HepG2 (cell line): ENCODE results near the gene CYB5A. TPM values are rescaled to one million over a fixed set of nuclear protein-coding genes. Genes with fewer than 3 reads are reported as not detected.
A peak's percentile ranks its signal among the peaks of the same experiment; 100 is the strongest.

ENCODE experiments used
- EHMT2 ChIP-seq: fragments of 200-600 bp; sonication (generic); IDR thresholded peaks from 2 replicates; pipeline ENCODE4 v1.7.0; 2017; ENCODE audit warnings: antibody characterized with exemption, low read depth, low read length, borderline replicate concordance
- HMGXB4 ChIP-seq, 2 experiments: sonication (generic) in 1 of 2; formaldehyde crosslinking in 1 of 2; IDR thresholded peaks; 2 replicates each; pipeline versions ENCODE4 v1.4.0 to v1.6.1; 2018 to 2020; ENCODE audit warnings: missing genetic modification reagents in 2 of 2, borderline replicate concordance in 1 of 2, low read depth in 1 of 2, mild to moderate bottlenecking in 1 of 2, missing biosample characterization in 1 of 2
- IKZF4 ChIP-seq: sonication (generic); formaldehyde crosslinking; IDR thresholded peaks from 2 replicates; pipeline ENCODE4 v1.5.1; 2020; ENCODE audit warnings: borderline replicate concordance, mild to moderate bottlenecking, low read depth, missing genetic modification reagents; ENCODE audit errors: not compliant biosample characterization
- LCORL ChIP-seq, 2 experiments: fragments of 450-650 bp in 1 of 2; sonication (generic) in 1 of 2; formaldehyde crosslinking in 1 of 2; IDR thresholded peaks; 2 replicates each; pipeline versions ENCODE4 v1.5.0 to v1.6.1; 2017 to 2020; ENCODE audit warnings: antibody characterized with exemption in 1 of 2, missing genetic modification reagents in 1 of 2
- NKX3-1 ChIP-seq: sonication (generic); formaldehyde crosslinking; IDR thresholded peaks from 2 replicates; pipeline ENCODE4 v1.5.0; 2020; ENCODE audit warnings: missing genetic modification reagents
- SOX13 ChIP-seq, 3 experiments: fragments of 450-650 bp in 1 of 3; sonication (generic) in 1 of 3; formaldehyde crosslinking in 1 of 3; IDR thresholded peaks in 2 of 3; conservative IDR thresholded peaks in 1 of 3; 2 replicates each; pipeline versions ENCODE4 v1.5.0 to v1.6.1; 2016 to 2020; ENCODE audit warnings: antibody characterized with exemption in 1 of 3, mild to moderate bottlenecking in 1 of 3, missing compliant biosample characterization in 1 of 3, missing genetic modification reagents in 1 of 3, moderate library complexity in 1 of 3
- TGIF2 ChIP-seq: IDR thresholded peaks from 2 replicates; pipeline ENCODE4 v1.6.1; 2016; ENCODE audit warnings: control low read depth, missing compliant biosample characterization
- ZBTB7B ChIP-seq: sonication (generic); formaldehyde crosslinking; IDR thresholded peaks from 2 replicates; pipeline ENCODE4 v1.4.0; 2020; ENCODE audit warnings: missing genetic modification reagents
- ZNF230 ChIP-seq: sonication (generic); formaldehyde crosslinking; IDR thresholded peaks from 2 replicates; pipeline ENCODE4 v1.4.0; 2020; ENCODE audit warnings: mild to moderate bottlenecking, missing genetic modification reagents
- ZNF549 ChIP-seq: sonication (generic); formaldehyde crosslinking; IDR thresholded peaks from 2 replicates; pipeline ENCODE4 v1.5.0; 2020; ENCODE audit warnings: missing genetic modification reagents
- polyA plus RNA-seq, 8 experiments: library from polyadenylated mRNA; depleted of rRNA in 3 of 8; stranded (reverse) in 7 of 8; unstranded in 1 of 8; fragments of >200 nt; fragmentation: Illumina TruSeq in 4 of 8; extraction: Trizol in 4 of 8; gene quantifications; 2 replicates each; pipeline versions ENCODE4 v1.2.1 to v1.2.3, GENCODE V29; 2011 to 2016; ENCODE audit warnings: low read depth in 4 of 8, missing spikeins in 1 of 8, mixed read lengths in 1 of 8; ENCODE audit not compliant: insufficient read depth in 1 of 8
- total RNA-seq, 5 experiments: library from RNA; depleted of rRNA; stranded (reverse); fragments of >200 nt; fragmentation: Illumina TruSeq; extraction: Trizol; gene quantifications; 2 replicates each; pipeline ENCODE4 v1.2.3, GENCODE V29; 2016; ENCODE audit warnings: low read depth in 1 of 5
- TF ChIP-seq, protein P1 (sequence below): sonication (generic); formaldehyde crosslinking; IDR thresholded peaks from 2 replicates; pipeline ENCODE4 v1.5.0; 2020; ENCODE audit warnings: mild to moderate bottlenecking, missing genetic modification reagents, borderline replicate concordance
- TF ChIP-seq, protein P2 (sequence below): sonication (generic); formaldehyde crosslinking; IDR thresholded peaks from 2 replicates; pipeline ENCODE4 v1.4.0; 2020; ENCODE audit warnings: missing genetic modification reagents, mild to moderate bottlenecking, borderline replicate concordance

CYB5A gene
- total and polyA plus RNA-seq, 2 of the 13 experiments (the other 11 are each of a cell fraction or from before 2014, with no cell fraction given), result 215 to 356 TPM

- TF ChIP-seq, protein P1, sequence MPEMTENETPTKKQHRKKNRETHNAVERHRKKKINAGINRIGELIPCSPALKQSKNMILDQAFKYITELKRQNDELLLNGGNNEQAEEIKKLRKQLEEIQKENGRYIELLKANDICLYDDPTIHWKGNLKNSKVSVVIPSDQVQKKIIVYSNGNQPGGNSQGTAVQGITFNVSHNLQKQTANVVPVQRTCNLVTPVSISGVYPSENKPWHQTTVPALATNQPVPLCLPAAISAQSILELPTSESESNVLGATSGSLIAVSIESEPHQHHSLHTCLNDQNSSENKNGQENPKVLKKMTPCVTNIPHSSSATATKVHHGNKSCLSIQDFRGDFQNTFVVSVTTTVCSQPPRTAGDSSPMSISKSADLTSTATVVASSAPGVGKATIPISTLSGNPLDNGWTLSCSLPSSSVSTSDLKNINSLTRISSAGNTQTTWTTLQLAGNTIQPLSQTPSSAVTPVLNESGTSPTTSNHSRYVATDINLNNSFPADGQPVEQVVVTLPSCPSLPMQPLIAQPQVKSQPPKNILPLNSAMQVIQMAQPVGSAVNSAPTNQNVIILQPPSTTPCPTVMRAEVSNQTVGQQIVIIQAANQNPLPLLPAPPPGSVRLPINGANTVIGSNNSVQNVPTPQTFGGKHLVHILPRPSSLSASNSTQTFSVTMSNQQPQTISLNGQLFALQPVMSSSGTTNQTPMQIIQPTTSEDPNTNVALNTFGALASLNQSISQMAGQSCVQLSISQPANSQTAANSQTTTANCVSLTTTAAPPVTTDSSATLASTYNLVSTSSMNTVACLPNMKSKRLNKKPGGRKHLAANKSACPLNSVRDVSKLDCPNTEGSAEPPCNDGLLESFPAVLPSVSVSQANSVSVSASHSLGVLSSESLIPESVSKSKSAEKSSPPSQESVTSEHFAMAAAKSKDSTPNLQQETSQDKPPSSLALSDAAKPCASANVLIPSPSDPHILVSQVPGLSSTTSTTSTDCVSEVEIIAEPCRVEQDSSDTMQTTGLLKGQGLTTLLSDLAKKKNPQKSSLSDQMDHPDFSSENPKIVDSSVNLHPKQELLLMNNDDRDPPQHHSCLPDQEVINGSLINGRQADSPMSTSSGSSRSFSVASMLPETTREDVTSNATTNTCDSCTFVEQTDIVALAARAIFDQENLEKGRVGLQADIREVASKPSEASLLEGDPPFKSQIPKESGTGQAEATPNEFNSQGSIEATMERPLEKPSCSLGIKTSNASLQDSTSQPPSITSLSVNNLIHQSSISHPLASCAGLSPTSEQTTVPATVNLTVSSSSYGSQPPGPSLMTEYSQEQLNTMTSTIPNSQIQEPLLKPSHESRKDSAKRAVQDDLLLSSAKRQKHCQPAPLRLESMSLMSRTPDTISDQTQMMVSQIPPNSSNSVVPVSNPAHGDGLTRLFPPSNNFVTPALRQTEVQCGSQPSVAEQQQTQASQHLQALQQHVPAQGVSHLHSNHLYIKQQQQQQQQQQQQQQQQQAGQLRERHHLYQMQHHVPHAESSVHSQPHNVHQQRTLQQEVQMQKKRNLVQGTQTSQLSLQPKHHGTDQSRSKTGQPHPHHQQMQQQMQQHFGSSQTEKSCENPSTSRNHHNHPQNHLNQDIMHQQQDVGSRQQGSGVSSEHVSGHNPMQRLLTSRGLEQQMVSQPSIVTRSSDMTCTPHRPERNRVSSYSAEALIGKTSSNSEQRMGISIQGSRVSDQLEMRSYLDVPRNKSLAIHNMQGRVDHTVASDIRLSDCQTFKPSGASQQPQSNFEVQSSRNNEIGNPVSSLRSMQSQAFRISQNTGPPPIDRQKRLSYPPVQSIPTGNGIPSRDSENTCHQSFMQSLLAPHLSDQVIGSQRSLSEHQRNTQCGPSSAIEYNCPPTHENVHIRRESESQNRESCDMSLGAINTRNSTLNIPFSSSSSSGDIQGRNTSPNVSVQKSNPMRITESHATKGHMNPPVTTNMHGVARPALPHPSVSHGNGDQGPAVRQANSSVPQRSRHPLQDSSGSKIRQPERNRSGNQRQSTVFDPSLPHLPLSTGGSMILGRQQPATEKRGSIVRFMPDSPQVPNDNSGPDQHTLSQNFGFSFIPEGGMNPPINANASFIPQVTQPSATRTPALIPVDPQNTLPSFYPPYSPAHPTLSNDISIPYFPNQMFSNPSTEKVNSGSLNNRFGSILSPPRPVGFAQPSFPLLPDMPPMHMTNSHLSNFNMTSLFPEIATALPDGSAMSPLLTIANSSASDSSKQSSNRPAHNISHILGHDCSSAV (CRISPR knock-in tag), result no peak
- TF ChIP-seq TGIF2 (CRISPR knock-in tag), result no peak
- no peak for TF ChIP-seq LCORL (IDR thresholded peaks at IDR 0.05)
- TF ChIP-seq LCORL (CRISPR knock-in tag; IDR thresholded peaks at IDR 0.05), result no peak
- TF ChIP-seq ZBTB7B (CRISPR knock-in tag), result peak; percentile 37; the same call in 1 of the 2 replicates
- no peak for TF ChIP-seq NKX3-1
- TF ChIP-seq ZNF230 (CRISPR knock-in tag), result no peak
- no peak for TF ChIP-seq SOX13 (IDR thresholded peaks at IDR 0.05)
- TF ChIP-seq SOX13 (CRISPR knock-in tag; conservative IDR thresholded peaks at IDR 0.05 in 1 of 2, IDR thresholded peaks at IDR 0.05 in 1 of 2), result peak in 1 of 2 experiments; percentile 20; a peak in 1 of 4 replicates
- TF ChIP-seq, protein P2, sequence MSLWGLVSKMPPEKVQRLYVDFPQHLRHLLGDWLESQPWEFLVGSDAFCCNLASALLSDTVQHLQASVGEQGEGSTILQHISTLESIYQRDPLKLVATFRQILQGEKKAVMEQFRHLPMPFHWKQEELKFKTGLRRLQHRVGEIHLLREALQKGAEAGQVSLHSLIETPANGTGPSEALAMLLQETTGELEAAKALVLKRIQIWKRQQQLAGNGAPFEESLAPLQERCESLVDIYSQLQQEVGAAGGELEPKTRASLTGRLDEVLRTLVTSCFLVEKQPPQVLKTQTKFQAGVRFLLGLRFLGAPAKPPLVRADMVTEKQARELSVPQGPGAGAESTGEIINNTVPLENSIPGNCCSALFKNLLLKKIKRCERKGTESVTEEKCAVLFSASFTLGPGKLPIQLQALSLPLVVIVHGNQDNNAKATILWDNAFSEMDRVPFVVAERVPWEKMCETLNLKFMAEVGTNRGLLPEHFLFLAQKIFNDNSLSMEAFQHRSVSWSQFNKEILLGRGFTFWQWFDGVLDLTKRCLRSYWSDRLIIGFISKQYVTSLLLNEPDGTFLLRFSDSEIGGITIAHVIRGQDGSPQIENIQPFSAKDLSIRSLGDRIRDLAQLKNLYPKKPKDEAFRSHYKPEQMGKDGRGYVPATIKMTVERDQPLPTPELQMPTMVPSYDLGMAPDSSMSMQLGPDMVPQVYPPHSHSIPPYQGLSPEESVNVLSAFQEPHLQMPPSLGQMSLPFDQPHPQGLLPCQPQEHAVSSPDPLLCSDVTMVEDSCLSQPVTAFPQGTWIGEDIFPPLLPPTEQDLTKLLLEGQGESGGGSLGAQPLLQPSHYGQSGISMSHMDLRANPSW (CRISPR knock-in tag), result peak; percentile 58; the same call in 1 of the 2 replicates
- TF ChIP-seq IKZF4 (CRISPR knock-in tag), result no peak
- no peak for TF ChIP-seq EHMT2
- no peak for TF ChIP-seq ZNF549 (CRISPR knock-in tag)
- TF ChIP-seq HMGXB4 (CRISPR knock-in tag; IDR thresholded peaks at IDR 0.05; ENCODE audit: borderline replicate concordance in 1 of 2, low read depth in 1 of 2), result no peak
These were observed 26.1 kb downstream of the CYB5A start (continued) for GRCh38 chr18:74265546-74266098.
